T1000 (cell line): ENCODE measurements around the gene ABCB1.
"Not testable (repeated sequence)": the region's sequence is repeated elsewhere in the genome, so short reads cannot be mapped to it uniquely, and the experiment has no call there.

Experiments
- DNase-seq: peaks from one replicate; lab custom pipeline; 2025; ENCODE audit warnings: mixed read lengths; lab: John Stamatoyannopoulos, UW

ABCB1 gene

DNA sequence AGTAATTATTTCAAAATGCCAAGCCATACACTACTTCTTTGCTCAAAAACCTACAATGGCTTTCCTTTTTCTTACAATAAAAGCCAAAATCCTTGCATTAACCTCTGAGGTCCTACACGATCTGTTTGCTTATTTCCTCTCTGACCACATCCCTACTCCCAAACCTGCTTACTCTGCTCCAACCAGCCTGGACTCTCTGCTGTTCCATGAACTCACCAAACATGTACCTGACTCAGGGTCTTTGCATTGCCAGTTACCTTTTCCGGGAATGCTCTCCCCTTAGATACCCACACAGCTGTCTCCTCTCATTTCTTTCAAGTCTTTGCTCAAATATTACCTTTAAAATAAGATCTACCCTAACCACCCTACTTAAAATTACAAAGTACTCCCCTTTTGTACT is 127.5 kb downstream of the ABCB1 start:
- no peak for DNase-seq

DNA sequence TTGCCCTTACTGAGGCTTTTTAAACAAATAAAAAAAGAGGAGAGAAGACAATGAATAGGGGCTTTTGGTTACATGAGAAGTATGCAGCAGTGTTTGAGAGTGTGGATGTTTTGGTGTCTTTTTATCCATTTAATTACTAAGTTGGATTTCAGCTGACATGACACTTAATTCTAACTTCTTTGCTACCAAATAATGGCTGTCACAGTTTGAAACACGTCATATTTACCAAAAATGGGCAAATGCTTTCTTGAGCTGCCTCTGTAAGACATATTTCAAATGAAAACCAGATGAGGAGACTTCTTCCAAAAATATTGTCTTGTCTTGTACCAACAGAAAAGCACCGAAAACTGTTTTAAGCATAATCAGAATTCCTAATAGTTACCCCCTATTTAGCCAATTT is 129.2 kb downstream of the ABCB1 start:
- DNase-seq: no peak

DNA sequence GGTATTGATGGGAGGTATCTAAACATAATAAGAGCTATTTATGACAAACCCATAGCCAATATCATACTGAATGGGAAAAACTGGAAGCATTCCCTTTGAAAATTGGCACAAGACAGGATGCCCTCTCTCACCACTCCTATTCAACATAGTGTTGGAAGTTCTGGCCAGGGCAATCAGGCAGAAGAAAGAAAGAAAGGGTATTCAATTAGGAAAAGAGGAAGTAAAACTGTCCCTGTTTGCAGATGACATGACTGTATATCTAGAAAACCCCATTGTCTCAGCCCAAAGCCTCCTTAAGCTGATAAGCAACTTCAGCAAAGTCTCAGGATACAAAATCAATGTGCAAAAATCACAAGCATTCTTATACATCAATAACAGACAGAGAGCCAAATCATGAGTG is 131.5 kb downstream of the ABCB1 start:
- not testable (repeated sequence) for DNase-seq

DNA sequence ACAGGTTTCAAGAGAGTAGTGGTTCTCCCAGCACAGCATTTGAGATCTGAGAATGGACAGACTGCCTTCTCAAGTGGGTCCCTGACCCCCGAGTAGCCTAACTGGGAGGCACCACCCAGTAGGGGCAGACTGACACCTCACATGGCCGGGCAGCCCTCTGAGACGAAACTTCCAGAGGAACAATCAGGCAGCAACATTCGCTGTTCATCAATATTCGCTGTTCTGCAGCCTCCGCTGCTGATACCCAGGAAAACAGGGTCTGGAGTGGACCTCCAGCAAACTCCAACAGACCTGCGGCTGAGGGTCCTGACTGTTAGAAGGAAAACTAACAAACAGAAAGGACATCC is 135.2 kb downstream of the ABCB1 start:
- not testable (repeated sequence) for DNase-seq

DNA sequence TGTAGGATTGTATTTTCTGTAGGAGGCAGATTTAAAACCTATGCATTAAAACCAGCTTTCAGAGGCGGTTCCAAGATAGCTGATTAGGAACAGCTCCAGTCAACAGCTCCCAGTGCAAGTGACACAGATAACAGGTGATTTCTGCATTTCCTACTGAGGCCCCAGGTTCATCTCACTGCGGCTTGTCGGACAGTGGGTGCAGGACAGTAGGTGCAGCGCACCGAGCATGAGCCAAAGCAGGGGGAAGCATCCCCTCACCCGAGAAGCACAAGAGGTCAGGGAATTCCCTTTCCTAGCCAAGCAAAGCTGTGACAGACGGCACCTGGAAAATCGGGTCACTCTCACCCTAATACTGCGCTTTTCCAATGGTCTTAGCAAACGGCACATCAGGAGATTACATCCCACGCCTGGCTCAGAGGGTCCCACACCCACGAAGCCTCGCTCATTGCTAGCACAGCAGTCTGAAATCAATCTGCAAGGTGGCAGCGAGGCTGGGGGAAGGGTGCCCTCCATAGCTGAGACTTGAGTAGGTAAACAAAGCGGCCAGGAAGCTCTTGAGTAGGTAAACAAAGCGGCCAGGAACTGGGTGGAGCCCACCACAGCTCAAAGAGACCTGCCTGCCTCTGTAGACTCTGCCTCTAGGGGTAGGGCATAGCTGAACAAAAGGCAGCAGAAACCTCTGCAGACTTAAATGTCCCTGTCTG is 135.7 kb downstream of the ABCB1 start:
- not testable (repeated sequence) for DNase-seq

DNA sequence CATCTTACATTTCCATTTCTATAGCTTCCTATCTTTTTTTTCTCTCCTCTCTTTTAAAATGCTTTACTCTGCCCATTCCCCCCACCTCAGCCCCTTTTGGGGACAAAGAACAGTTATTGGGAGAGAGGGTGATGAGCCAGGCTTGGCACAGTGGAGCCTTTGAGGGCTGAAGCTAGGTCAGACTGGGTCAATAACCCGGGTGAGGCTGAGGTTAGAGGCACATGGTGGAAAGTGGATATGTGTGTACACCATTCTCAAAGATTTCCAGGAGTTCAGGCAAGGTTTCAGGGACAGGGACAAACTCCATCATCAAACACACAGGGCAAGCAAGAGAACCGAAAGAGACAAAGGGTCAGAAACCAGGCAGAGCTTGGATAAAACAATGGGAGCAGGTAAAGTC is 136.7 kb downstream of the ABCB1 start:
- DNase-seq: no peak

DNA sequence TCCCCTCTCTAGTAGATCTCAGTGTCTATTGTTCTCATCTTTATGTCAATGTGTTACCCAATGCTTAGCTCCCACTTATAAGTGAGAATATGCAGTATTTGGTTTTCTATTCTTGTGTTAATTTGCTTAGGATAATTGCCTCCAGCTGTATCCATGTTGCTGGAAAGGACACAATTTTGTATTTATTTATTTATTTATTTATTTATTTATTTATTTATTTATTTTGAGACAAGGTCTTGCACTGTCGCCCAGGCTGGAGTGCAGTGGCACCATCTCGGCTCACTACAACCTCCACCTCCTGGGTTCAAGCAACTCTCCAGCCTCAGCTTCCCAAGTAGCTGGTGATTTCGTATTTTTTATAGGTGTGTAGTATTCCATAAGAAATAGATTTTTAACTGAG is 140.2 kb downstream of the ABCB1 start:
- DNase-seq: not testable (repeated sequence)

DNA sequence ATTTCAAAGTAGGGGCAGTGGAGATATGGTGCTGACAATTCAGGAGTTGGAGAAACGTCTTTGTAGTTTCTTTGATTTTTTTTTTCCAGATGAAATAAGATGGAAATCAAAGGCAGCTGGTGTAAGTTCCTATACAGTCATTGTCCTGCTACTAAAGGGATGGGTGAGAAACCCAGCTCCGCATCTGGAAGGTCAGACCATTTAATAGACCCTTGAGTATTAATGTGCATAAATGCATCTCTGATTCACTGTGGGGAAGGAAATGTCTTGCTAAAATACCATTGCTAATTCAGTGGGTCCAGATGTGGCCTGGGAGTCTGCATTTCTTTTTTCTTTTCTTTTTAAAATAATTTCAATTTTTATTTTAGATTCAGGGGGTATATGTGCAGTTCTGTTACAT is 140.7 kb downstream of the ABCB1 start:
- no peak for DNase-seq

DNA sequence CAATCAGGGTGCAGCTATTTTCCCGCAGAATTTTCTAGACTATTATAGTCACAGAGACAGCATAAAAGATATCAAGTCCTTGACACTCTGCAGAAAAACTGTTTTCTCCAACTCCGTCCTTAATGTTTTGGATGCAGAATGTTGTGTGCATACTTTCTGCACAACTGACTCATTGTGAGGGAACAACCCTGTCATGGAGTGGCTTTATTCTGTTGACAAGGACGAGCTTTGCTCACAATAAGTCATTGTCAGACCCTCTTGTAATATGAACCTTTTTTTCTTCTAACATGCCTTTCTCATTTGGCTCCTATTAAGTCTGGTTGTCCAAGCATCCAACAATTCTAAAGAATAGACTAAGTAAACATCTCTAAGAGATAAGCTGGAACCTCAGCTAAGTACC is 142.5 kb downstream of the ABCB1 start:
- no peak for DNase-seq

DNA sequence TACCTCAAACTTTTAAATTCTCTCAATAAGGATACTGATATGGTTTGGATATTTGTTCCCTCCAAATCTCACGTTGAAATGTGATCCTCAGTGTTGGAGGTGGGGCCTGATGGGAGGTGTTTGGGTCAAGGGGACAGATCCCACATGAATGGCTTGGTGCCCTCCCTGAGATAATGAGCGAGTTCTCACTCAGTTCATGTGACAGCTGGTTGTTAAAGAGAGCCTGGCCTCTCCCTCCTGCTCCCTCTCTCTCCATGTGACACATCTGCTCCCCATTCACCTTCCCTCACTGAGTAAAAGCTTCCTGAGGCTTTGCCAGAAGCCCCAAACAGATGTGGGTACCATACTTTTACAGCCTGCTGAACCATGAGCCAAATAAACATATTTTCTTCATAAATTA is 144.4 kb downstream of the ABCB1 start:
- DNase-seq: no peak
